Measurements from ENCODE around the gene PARD3. TPM values are rescaled to one million over a fixed set of nuclear protein-coding genes. Genes with fewer than 3 reads are reported as not detected.

The PARD3 gene
- total and polyA plus RNA-seq, 2 donors (not counting 3 experiments of a cell fraction or from before 2014, with no cell fraction given) = 7.3 to 24.1 TPM

- TF ChIP-seq FOS (IDR thresholded peaks at IDR 0.05; ENCODE audit: borderline replicate concordance, insufficient read depth, low read length) (no peak), POLR2A (IDR thresholded peaks at IDR 0.05; ENCODE audit: low read depth, low read length) (no peak), GATA2 (IDR thresholded peaks at IDR 0.05; ENCODE audit: insufficient read depth, insufficient read length, low read depth, low read length) (no peak), JUN (IDR thresholded peaks at IDR 0.05; ENCODE audit: borderline replicate concordance, insufficient read depth, insufficient read length, low read depth) (no peak), POLR2AphosphoS5 (IDR thresholded peaks at IDR 0.05; ENCODE audit: insufficient read depth, low read depth, low read length) (no peak), CTCF (IDR thresholded peaks at IDR 0.05; ENCODE audit: extremely low read depth in 1 of 2, insufficient read depth in 1 of 2, low read depth in 1 of 2, low read length in 2 of 2) (no peak), EZH2 (IDR thresholded peaks at IDR 0.05; ENCODE audit: borderline replicate concordance, low read depth, low read length, severe bottlenecking) (no peak), MYC (IDR thresholded peaks at IDR 0.05; ENCODE audit: low read depth, low read length) (no peak), MAX (IDR thresholded peaks at IDR 0.05; ENCODE audit: insufficient read depth, insufficient read length) (no peak)
- POLR2A ChIA-PET = no interaction called here
These were observed 693.9 kb downstream of the PARD3 start for GRCh38 chr10:34121125-34121753.

More at GRCh38 chr10:34121125-34121753, 693.9 kb downstream of the PARD3 start:
- peak overlapping the region; percentile 30 for H3K9ac ChIP-seq (replicated peaks; ENCODE audit: extremely low read depth, insufficient read depth, low read length)
- H3K27me3 ChIP-seq (ENCODE audit: control insufficient read depth in 2 of 2, insufficient read depth in 2 of 2, low read length in 2 of 2) = no peaks in the 10 kb centered on the region
- H3K4me2 ChIP-seq (ENCODE audit: insufficient read depth, low read length) = peak overlapping the region; percentile 90
- CTCF ChIA-PET = interaction anchor here (1.0 to 1.1 kb wide), 4 partner anchors 8 to 24 kb away, joined by 3 to 6 read pairs (median 4); no protein-coding TSS in a partner anchor
- peak; percentile 4 for FAIRE-seq
- peaks cover 32% of the 10 kb centered on the region for H3K4me1 ChIP-seq (ENCODE audit: control insufficient read depth, extremely low read depth, insufficient read depth, low read length)
- peak overlapping the region; percentile 66 for H2AFZ ChIP-seq (ENCODE audit: low read depth, low read length)
- H3K79me2 ChIP-seq (ENCODE audit: control insufficient read depth, insufficient read depth, low read length) = no peaks in the 10 kb centered on the region
- intact Hi-C loops (cut with micrococcal nuclease) = loop anchor here (5.0 kb wide), 2 partner anchors 71 to 789 kb away; partner anchors contain the start of gene NRP1
- dilution Hi-C loops (cut with MboI; ENCODE audit: extremely low pct_ligation_motif_present, low sequenced_read_pairs) = no loop called here
- no peak for DNase-seq (ENCODE audit: low read depth, low spot score)
- no peaks in the 10 kb centered on the region for H3K9me1 ChIP-seq (replicated peaks; ENCODE audit: control insufficient read depth, extremely low read depth, insufficient read depth, low read length)
- no peaks in the 10 kb centered on the region for H3K9me3 ChIP-seq (replicated peaks; ENCODE audit: control insufficient read depth, insufficient read depth, low read length)
- no peaks in the 10 kb centered on the region for H3K36me3 ChIP-seq (ENCODE audit: control insufficient read depth in 2 of 2, extremely low read depth in 1 of 2, insufficient read depth in 2 of 2, low read length in 2 of 2)
- BruUV-seq (replicated peaks) = no TSS peak
- H3K4me3 ChIP-seq (replicated peaks in 1 of 3; ENCODE audit: insufficient read depth in 1 of 3, low read depth in 1 of 3, low read length in 3 of 3) = no peak overlapping the region
- H4K20me1 ChIP-seq (replicated peaks; ENCODE audit: control insufficient read depth, extremely low read depth, insufficient read depth, low read length) = no peaks in the 10 kb centered on the region
- peak overlapping the region; percentile 67 for H3K27ac ChIP-seq (ENCODE audit: insufficient read depth, low read depth, low read length)
